22Rv1 (cell line): ENCODE data around the gene TMEM40.

Experiments
- ZFX ChIP-seq: fragments of 450-650 bp; IDR thresholded peaks from 2 replicates; pipeline ENCODE4 v1.6.1; 2017; ENCODE audit warnings: antibody characterized with exemption, borderline replicate concordance
- TF ChIP-seq, protein P1 (sequence below): fragments of 450-650 bp; IDR thresholded peaks from 2 replicates; pipeline ENCODE4 v1.5.1; 2017; ENCODE audit warnings: mild to moderate bottlenecking

DNA sequence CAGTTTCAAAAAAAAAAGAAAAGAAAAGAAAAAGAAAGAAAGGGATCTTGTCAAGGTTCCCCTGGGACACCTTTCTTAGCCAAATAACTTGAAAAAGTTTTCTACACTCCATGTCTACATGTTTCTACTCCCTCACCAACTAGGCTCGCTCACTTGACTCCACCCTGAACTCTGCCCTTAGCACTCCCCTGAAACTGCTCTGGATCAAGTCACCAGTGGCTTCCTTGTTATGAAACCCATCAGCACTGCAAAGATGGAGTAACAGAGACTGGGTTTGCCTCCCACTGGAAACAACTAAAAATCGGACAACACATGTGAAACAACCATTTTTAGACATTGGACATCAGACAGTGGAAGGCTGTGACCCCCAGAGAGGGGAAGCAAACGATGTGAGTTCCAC lies 36.8 kb downstream of the TMEM40 start:
- TF ChIP-seq, protein P1, sequence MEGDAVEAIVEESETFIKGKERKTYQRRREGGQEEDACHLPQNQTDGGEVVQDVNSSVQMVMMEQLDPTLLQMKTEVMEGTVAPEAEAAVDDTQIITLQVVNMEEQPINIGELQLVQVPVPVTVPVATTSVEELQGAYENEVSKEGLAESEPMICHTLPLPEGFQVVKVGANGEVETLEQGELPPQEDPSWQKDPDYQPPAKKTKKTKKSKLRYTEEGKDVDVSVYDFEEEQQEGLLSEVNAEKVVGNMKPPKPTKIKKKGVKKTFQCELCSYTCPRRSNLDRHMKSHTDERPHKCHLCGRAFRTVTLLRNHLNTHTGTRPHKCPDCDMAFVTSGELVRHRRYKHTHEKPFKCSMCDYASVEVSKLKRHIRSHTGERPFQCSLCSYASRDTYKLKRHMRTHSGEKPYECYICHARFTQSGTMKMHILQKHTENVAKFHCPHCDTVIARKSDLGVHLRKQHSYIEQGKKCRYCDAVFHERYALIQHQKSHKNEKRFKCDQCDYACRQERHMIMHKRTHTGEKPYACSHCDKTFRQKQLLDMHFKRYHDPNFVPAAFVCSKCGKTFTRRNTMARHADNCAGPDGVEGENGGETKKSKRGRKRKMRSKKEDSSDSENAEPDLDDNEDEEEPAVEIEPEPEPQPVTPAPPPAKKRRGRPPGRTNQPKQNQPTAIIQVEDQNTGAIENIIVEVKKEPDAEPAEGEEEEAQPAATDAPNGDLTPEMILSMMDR = no peak
- no peak for TF ChIP-seq ZFX
